ENCODE data around the gene DBF4B.
"Not testable (repeated sequence)": the region's sequence is repeated elsewhere in the genome, so short reads cannot be mapped to it uniquely, and the experiment has no call there.

The DBF4B gene, protein sequence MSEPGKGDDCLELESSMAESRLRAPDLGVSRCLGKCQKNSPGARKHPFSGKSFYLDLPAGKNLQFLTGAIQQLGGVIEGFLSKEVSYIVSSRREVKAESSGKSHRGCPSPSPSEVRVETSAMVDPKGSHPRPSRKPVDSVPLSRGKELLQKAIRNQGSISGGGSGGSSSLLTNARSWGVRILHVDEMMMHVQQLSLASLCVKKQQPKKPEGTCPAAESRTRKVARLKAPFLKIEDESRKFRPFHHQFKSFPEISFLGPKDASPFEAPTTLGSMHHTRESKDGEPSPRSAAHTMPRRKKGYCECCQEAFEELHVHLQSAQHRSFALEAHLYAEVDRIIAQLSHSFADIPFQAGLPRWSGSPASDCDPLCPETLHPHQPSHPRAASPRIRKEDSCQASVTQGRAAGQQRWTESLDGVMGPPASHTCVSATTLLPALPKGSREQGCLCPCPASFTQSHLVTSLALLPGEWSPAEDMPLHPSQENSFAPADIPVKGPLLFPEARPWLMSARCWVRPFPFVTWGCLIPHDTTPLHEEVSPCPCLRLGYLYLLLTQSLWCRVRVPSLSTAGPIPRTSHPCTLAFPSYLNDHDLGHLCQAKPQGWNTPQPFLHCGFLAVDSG

DNA sequence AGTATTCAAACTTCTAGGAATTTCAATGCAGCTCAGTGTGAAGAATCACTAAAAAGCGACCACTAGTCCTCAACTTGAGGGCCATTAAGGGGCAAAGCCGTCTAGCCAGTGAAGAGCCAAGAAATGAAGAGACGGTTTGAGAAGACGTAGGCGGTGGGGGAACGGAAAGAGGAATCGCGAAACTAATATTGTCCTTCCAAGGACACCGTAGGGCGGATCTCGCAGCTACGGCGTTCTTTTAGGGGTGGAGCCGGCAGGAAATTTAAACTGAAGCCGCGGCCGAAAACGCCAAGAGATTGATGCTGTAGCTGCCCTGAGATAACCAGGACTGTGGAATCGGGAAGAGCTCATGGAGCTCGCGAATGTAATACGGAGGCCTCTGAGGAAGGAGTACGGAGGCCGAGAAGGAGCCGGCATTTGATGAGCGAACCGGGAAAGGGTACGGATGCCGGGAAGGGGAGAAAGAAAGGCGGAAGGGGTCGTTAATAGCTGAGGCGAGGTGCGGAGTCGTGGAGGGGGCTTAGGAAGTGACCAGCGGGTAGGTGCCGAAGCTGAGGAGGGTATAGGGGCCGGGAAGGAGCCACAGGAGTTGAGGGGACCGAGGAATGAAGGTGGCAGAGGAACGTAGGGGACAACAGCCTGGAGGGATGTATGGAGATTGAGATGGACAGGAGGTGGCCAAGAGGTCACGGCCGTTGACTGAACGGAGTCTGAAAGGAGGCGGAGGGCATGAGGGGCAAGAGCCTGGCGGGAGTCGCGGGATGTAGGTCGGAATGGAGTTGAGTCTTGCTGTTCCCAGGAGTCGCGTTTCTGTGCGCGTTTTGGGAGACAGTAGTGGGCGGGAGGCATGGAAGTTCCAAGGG is at the start of gene DBF4B:
DBF4B (plus strand) TSS at position 265 of the 863 bp plus-strand sequence; CDS start at position 421, 156 bp downstream.
- DNase-seq, result peak; percentile 94
- in situ Hi-C loops (cut with HindIII; ENCODE audit: low pct_ligation_motif_present, low pct_unique_long_range_greater_than_20kb, low sequenced_read_pairs), result no loop called here

DNA sequence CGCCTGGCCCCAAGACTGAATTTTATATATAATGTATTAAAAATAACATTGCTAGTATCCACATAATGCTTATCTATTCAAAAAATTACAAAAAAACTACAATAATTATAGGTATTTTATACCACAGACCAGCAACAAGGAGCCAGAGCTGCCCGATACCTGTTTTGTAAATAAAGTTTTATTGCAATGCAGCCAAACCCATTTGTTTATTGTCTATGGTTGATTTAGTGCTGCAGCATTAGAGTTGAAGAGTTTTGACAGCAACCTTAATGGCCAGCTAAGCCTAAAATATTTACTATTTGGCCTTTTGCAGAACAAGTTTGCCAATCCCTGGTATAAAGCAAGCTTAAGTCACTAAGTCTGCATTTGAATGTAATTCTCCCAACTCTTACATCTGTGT is 46.6 kb upstream of the DBF4B start:
- in situ Hi-C loops (cut with HindIII; ENCODE audit: low pct_ligation_motif_present, low pct_unique_long_range_greater_than_20kb, low sequenced_read_pairs), result no loop called here
- DNase-seq, result no peak

DNA sequence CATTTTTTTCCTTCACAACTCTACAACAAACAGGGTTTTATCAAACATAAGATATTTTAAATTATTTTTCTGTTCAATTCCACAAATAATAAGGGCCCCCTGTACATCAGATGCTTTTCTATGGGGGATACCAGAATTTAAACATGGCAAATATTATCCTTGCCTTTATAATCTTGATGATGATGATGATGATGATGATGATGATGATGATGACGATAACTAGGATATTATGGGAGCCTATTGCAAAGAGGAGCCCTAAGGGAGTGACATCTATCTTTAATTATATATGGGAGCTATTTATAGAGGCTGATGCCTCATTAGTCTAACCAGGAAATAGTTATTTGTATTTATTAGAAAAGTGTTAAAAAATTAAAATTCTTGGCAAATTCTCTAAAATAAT is 45.4 kb upstream of the DBF4B start:
- in situ Hi-C loops (cut with HindIII; ENCODE audit: low pct_ligation_motif_present, low pct_unique_long_range_greater_than_20kb, low sequenced_read_pairs), result no loop called here
- no peak for DNase-seq

DNA sequence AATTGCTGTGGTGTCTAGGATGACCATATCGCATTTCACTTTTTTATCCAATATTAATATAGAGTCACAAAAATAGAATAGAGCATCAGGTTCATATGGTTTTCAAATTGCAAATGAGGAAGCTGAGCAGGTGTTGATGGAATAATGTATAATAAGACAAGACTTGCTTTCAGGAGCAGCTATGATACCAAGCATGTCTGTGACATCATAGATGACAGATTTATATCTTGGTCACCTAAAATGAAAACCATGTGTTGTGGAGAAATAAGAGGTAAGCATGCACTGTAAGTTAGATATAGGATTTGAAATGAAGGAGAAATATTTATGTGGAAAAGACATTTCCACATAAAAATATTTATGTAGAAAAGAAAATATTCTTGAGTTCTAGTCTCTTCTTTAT is 43.6 kb upstream of the DBF4B start:
- in situ Hi-C loops (cut with HindIII; ENCODE audit: low pct_ligation_motif_present, low pct_unique_long_range_greater_than_20kb, low sequenced_read_pairs), result no loop called here

DNA sequence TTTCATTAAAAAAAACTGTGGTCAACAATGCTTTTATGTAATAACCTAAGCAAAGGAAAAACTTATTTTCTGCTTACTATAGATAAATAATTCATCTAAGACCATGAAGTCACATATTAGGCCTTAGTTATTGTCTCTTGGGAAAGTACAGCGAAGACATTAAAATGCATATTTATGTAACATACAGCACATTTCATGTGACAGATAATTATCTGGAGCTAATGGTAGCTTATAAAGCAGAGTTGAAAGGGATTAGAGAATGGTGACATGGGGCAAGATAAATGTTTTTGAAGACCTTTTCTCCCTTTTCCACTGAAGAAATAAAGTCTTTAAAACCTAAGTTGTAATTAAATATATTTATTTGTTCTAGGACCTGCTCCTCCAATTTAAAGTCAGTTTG is 42.5 kb upstream of the DBF4B start:
- in situ Hi-C loops (cut with HindIII; ENCODE audit: low pct_ligation_motif_present, low pct_unique_long_range_greater_than_20kb, low sequenced_read_pairs), result no loop called here
- DNase-seq, result no peak

More for the DNA sequence above, 43.6 kb upstream of the DBF4B start:
- no peak for DNase-seq

DNA sequence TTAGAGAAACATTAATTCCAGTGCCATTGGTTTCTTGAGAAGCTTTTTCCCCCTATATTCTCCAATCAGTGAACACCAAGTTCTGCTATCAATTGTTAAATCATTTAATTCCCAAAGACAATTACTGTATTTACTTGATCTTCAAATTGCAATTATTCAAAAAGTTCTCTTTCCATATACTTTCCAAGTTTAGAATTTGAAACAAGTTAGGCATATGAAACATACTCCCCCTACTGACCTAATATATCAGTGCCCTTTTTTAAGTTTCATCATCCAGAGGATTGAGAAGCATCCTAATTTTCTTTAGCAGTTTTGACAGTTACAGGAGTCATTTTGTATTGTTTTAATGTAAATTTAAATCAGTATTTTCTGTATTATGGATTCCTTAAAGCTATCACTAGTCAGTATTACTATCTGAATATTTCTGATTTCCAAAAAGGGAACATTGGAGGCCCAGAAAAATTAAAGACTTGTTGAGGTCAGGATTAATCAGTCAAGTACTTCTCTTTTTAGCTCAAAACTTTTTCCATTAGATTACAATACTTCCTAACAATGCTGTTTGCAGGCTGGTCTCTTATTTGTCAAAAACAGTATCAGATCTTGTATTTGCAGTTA is 35.9 kb upstream of the DBF4B start:
- in situ Hi-C loops (cut with HindIII; ENCODE audit: low pct_ligation_motif_present, low pct_unique_long_range_greater_than_20kb, low sequenced_read_pairs), result no loop called here
- DNase-seq, result peak; percentile 42

DNA sequence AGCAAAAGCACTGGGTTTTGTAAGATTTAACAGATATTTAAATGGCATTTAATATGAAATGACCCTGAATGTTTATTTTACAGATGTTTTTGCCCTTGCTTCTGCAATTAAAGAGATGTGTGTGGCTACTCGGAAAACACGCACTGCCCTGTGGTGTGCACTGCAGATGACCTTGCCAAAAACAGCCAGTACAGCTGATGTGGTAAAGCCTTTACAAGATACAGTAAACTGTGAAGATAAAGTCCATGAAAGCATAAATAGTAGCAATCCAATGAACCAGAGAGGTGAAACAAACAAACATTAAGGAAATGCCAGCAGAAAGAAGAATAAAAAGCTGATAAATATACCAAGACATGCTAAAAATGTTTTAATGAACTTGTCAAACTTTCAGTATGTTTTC is 34.6 kb upstream of the DBF4B start:
- in situ Hi-C loops (cut with HindIII; ENCODE audit: low pct_ligation_motif_present, low pct_unique_long_range_greater_than_20kb, low sequenced_read_pairs), result no loop called here
- no peak for DNase-seq

DNA sequence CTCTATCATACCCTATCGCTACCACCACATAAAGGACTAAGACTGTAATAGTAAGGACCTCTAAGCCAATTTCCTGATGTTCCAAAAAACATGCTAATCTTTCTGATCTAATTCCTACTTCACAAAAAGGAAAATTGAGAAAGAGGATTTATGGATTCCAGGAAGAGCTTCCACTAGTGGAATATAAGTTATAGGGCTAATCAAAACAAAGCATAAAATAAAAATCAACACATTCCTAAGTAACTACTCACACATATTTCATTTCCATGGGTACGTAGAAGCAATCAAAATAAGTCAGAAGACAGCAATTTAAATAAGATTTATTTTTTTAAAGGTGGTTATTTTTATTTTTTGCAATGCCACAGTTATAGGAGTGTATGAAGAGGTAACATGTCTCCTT is 31.3 kb upstream of the DBF4B start:
- in situ Hi-C loops (cut with HindIII; ENCODE audit: low pct_ligation_motif_present, low pct_unique_long_range_greater_than_20kb, low sequenced_read_pairs), result no loop called here

DNA sequence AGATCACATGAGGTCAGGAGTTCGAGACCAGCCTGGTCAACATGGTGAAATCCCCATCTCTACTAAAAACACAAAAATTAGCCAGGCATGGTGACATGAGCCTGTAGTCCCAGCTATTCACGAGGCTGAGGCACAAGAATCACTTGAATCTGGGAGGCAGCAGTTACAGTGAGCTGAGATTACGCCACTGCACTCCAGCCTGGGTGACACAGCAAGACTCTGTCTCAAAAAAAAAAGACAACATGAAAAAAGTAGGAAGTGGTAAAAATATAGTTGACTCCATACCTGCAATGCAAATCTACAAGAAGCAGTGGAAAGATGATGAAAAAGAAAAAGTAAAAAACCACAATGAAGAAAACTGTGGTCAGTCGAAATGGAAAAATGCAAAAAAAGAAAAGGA is 25.2 kb upstream of the DBF4B start:
- DNase-seq; in situ Hi-C loops (cut with HindIII; ENCODE audit: low pct_ligation_motif_present, low pct_unique_long_range_greater_than_20kb, low sequenced_read_pairs): not testable (repeated sequence)

More for the DNA sequence above, 31.3 kb upstream of the DBF4B start:
- DNase-seq, result no peak

DNA sequence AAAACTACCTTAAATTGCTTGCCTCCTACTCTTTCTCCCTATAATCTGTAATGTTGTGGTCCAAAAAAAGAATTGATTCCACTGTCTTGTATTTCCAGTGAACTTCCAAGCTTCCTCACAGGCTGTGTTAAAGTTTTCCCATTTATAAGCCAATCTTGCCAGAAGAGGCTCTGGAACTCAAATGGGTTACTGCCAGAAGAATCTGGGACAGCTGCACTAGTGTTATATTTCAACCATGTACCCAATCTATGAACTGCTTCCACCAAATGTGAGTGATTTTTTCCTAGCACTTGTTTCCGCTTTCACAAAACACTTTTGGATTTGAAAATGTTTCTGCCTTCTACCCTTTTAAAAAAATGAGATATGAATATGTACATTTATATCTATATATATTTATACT is 20.7 kb upstream of the DBF4B start:
- no peak for DNase-seq
- in situ Hi-C loops (cut with HindIII; ENCODE audit: low pct_ligation_motif_present, low pct_unique_long_range_greater_than_20kb, low sequenced_read_pairs), result no loop called here

DNA sequence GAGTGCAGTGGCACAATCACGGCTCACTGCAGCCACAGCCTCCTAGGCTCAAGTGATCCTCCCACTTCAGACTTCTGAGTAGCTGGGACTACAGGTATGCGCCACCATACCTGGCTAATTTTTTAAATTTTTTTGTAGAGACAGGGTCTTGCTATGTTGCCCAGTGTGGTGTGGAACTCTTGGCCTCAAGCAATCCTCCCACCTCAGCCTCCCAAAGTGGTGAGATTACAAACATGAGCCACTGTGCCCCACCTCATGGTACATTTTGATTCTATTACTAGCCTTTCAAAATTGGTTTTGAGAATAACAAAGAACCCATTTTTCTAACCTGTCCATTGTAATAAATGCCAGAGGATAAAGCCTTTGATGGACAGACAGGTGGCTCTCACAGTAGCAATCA is 20.3 kb upstream of the DBF4B start:
- no peak for DNase-seq
- in situ Hi-C loops (cut with HindIII; ENCODE audit: low pct_ligation_motif_present, low pct_unique_long_range_greater_than_20kb, low sequenced_read_pairs), result no loop called here

DNA sequence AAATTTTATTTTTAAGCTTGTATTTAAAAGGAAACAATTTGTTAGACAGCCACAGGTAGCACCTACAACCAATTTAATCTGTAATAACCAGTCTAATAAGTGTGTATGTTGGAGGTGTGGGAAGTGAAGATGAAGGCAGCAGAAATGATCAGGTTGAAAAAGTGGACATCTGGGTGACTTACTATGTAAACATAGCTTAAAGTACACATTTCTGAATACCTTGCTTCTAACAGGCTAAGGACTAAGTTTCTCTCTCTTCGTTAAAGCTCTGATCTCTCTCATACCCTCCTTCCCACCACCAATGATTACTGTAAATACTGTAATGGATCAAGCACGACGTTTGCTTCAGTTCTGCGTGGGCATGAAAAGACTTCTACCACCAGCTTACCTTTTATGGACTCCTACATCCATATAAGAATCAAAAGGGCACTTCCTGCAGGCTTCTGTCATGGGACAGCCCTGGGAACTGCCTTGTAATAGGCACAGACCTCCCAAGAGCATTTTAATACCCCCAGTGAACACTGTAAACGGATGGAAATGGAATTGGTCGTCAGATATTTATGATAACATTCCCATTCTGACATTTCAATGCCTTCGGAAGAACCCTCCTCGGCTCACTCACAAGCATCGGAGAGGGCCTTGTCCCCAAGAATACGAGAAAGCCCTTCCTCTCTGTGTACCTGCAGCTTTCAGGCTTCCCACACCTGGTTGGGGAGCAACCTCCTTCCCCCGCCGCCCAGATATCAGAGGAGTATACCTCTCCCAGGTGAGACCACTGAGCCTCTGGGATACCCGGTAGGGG is 19.6 kb upstream of the DBF4B start:
- DNase-seq, result peak; percentile 17
- in situ Hi-C loops (cut with HindIII; ENCODE audit: low pct_ligation_motif_present, low pct_unique_long_range_greater_than_20kb, low sequenced_read_pairs), result no loop called here

DNA sequence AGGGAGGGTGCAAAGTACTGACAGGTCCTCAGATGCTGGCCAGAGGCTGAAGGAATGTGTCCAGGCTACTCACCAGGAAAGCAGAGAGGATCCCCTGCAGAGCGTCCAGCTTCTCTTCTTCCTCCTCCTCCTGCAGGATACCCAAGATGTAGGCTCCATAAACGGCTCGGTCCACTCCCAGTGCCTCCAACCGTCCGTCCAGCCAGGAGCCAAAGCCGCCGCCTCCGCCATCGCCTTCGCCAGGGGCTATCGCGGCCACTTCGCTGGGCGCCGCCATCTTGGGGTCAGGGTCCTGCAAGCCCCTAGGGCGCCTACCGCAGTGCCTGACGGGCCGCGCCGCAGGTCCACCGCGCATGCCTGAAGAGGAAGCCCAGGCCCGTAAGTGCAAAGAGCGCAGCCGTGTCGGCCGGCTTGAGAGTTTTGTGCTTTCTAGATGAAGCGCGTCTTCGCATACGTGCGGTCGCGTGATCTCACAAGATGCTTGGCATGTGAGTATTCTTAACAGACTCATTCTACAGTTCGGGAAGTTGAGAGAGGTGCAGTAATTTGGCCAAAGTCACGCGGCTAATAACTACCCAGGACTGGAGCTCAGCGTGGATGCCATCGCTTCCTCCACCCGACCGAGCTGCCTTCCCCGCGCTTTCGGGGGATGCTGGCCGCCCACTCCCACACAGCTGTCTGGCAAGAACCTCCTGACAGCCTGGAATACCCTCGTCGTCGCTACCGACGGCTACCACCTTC is 18.8 kb upstream of the DBF4B start, which contains the start of gene CCDC43:
CCDC43 (minus strand) TSS at position 300 of the 741 bp plus-strand sequence; CDS start at position 277, 23 bp downstream.
- DNase-seq, result peak; percentile 94
- in situ Hi-C loops (cut with HindIII; ENCODE audit: low pct_ligation_motif_present, low pct_unique_long_range_greater_than_20kb, low sequenced_read_pairs), result no loop called here

DNA sequence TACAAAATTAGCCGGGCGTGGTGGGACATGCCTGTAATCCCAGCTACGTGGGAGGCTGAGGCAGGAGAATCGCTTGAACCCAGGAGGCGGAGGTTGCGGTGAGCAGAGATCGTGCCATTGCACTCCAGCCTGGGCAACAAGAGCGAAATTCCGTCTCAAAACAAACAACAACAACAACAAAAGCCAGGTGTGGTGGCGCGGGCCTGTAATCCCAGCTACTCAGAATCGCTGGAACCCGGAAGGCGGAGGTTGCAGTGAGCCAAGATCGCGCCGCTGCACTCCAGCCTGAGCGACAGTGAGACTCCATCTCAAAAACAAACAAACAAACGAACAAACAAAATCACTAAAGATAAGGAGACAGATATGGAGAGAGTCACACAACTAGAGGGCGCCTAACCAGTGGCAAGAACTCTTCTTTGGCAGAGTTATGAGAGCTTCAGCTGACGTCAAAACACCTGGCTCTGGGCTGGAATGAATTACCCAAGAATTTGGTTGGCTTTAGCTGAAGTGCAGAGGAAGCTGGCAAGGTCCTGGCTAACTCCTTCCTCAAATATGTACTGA is 17.6 kb upstream of the DBF4B start:
- DNase-seq, result peak; percentile 16
- in situ Hi-C loops (cut with HindIII; ENCODE audit: low pct_ligation_motif_present, low pct_unique_long_range_greater_than_20kb, low sequenced_read_pairs), result not testable (repeated sequence)

DNA sequence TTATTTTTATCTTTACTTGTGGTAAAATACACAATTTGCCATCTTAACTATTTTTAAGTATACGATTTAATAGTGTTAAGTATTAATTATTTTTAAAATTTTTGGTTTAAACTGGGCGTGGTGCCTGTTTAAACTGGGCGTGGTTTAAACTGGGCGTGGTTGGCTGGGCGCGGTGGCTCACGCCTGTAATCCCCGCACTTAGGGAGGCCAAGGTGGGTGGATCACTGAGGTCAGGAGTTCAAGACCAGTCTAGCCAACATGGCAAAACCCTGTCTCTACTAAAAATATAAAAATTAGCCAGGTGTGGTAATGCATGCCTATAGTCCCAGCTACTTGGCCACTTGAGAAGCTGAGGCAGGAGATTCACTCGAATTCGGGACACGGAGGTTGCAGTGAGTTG is 14.9 kb upstream of the DBF4B start:
- in situ Hi-C loops (cut with HindIII; ENCODE audit: low pct_ligation_motif_present, low pct_unique_long_range_greater_than_20kb, low sequenced_read_pairs), result no loop called here
- no peak for DNase-seq

DNA sequence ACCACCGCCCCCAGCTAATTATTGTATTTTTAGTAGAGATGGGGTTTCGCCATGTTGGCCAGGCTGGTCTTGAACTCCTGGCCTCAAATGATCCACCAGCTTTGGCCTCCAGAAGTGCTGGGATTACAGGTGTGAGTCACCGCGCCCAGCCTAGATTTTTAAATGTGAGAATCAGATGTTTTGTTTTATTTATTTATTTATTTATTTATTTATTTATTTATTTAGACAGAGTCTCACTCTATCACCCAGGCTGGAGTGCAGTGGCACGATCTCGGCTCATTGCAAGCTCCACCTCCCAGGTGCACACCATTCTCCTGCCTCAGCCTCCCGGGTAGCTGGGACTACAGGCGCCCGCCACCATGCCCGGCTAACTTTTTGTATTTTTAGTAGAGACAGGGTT is 8.2 kb upstream of the DBF4B start:
- DNase-seq; in situ Hi-C loops (cut with HindIII; ENCODE audit: low pct_ligation_motif_present, low pct_unique_long_range_greater_than_20kb, low sequenced_read_pairs): not testable (repeated sequence)

DNA sequence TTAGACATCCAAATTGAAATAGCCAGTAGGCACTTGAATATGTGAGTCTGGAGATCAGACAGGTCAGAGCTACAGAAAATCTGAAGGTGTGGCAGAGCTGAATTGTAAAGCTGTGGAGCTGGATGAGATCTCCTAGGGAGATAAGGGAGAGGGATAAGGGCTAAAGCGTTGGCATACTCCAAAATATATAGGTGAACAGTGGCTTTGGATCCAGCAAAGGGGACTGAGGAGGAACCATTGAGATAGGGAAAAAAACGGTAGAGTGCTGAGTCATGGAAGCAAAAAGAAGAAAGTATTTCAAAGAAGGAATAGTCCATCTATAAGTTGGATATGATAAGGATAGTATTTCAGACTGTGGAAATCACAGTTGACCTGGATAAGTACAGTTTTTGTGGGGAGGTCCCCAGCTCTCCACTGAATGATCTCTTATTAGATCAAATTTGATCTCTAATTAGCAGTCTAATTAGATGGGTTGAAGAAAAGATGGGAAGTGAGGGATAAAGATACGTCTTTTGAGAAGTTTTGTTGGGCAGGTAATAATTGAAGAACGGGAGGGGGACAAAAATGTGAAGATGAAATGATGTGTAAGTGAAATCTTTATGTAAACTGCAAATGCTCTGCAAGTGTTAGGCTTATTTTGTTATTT is 587 bp upstream of the DBF4B start:
- in situ Hi-C loops (cut with HindIII; ENCODE audit: low pct_ligation_motif_present, low pct_unique_long_range_greater_than_20kb, low sequenced_read_pairs), result no loop called here
- peak; percentile 18 for DNase-seq

All from ACHN (cell line).